Esophagus (tissue), 2 donors: ENCODE data around the gene MTUS2. TPM values are rescaled to one million over a fixed set of nuclear protein-coding genes. Genes with fewer than 3 reads are reported as not detected.

ENCODE experiments used
- H3K27ac ChIP-seq, 2 donors: one replicate each; pipeline ENCODE4 v1.5.1; 2013; ENCODE audit warnings: low read depth in 2 of 2, mild to moderate bottlenecking in 2 of 2, inconsistent platforms in 1 of 2, low read length in 1 of 2, moderate library complexity in 1 of 2
- H3K27me3 ChIP-seq, 2 donors: one replicate each; pipeline ENCODE4 v1.6.1; 2013; ENCODE audit warnings: low read length in 2 of 2, control low read depth in 1 of 2, mild to moderate bottlenecking in 1 of 2; ENCODE audit not compliant: insufficient read depth in 2 of 2, control insufficient read depth in 1 of 2
- H3K36me3 ChIP-seq, 2 donors: one replicate each; pipeline ENCODE4 v1.6.1; 2013; ENCODE audit warnings: low read length in 1 of 2; ENCODE audit not compliant: control insufficient read depth in 2 of 2, insufficient read depth in 2 of 2
- H3K4me1 ChIP-seq, 2 donors: one replicate each; pipeline ENCODE4 v1.6.1; 2013; ENCODE audit warnings: low read length in 1 of 2; ENCODE audit not compliant: control insufficient read depth in 2 of 2, insufficient read depth in 2 of 2
- H3K4me3 ChIP-seq, 2 donors: one replicate each; pipeline ENCODE4 v1.5.1; 2013; ENCODE audit warnings: low read length in 2 of 2, mild to moderate bottlenecking in 2 of 2, low read depth in 1 of 2, moderate library complexity in 1 of 2
- H3K9me3 ChIP-seq, 2 donors: one replicate each; pipeline ENCODE4 v1.6.1; 2013; ENCODE audit warnings: mild to moderate bottlenecking in 2 of 2, low read depth in 1 of 2, low read length in 1 of 2, moderate library complexity in 1 of 2; ENCODE audit not compliant: control insufficient read depth in 2 of 2, insufficient read depth in 1 of 2
- WGBS, 2 donors: extraction: QIAGEN DNeasy Blood & Tissue Kit; methylation state at CpG; one replicate each; pipeline ENCODE4 v1.1.7; 2013; 5-methylcytosine and 5-hydroxymethylcytosine counted together
- polyA plus RNA-seq, 2 donors: library from polyadenylated mRNA; stranded (reverse); fragments of 200-250 nt; gene quantifications; one replicate each; pipeline ENCODE4 v1.2.3, GENCODE V29; 2013
- donor health status: healthy with polysubstance abuse.
- donor health status: Bipolar disorder and iron deficiency.

The MTUS2 gene
- polyA plus RNA-seq, 2 donors = 0.20 to 0.33 TPM

DNA sequence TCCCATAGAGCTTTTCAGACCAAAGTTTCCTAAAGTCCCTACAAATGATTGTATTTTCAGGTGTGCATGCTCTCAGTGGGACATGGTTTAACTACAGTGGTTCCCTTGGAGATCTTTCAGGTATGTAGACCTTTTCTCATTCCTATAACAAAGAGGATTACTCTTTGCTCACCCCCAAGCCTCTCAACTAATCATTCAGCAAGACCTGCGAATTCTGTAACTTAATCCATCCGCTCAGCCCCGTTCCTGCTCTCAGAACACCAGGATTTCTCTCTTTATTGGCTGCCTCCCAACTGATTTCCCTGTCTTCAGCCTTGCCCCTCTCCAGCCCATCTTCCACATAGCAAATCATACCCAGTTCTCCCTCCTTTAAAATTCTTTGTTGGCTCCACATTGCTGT is 253.6 kb downstream of the MTUS2 start:
- Histone ChIP-seq H3K27ac (no peak overlapping the region), H3K9me3 (no peaks in the 10 kb centered on the region), H3K4me1 (no peaks in the 10 kb centered on the region), H3K36me3 (no peaks in the 10 kb centered on the region), H3K4me3 (no peak overlapping the region), H3K27me3 (no peaks in the 10 kb centered on the region)
- WGBS, 2 donors = 44 to 68% methylated on average over 3 of the region's 3 CpGs

DNA sequence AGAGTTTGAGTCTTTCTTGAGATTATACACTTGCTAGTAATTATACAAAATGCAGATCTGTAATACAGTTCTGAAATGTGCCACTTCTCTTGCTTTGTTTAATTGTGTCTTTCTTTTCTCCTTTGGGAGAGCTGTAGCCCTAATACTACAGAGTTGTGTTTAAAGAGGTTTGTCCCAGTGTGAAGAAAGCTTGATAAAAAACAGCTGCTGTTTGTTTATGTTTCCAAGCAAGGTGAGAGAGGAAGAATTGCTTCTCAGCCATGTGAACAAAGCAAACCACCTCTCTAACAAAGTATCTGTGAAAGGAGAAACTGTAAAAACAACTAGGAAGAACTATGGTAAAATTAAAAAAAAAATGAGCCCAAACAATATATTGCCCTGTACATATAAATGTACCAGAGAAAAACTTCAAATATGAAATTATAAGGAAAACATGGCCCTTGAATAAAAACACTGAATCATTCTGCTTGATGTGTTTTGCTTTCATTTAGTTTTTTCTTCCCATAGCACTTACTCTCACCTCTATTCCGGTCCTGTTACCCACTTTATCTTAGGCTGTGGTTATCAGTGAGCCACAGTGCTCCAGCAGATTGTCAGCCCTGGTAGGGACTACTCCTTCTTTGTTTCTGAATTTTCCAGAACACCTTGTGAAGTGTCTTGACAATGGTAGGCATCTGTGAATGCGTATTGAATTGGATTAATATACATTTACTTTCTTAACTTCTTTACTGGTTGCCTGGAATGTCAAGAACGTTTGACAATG is 257.1 kb downstream of the MTUS2 start:
- H3K4me3 ChIP-seq = no peak overlapping the region
- H3K36me3 ChIP-seq = no peaks in the 10 kb centered on the region
- WGBS, 2 donors = 34 to 45% methylated on average over 3 of the region's 3 CpGs
- no peaks in the 10 kb centered on the region for H3K4me1 ChIP-seq
- H3K9me3 ChIP-seq = no peaks in the 10 kb centered on the region
- no peaks in the 10 kb centered on the region for H3K27me3 ChIP-seq
- no peak overlapping the region for H3K27ac ChIP-seq

DNA sequence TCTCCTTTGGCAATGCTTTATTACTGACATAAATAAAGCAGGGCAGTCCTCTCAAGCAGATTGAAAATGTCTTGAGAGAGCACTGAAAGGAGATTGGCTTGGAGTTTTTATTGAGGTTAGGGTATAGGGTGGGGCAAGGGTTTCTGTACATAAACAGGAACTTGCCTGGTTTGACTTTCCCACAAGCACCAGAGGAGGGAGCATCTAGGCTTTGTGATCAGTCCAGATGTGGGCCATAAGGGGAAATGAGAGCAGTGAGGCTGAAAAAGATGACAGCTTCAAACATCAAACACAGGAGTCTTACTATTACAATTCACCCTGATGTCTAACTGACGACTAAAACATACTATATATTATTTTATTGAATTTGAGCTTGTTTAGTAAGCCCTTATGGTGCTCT is 260.9 kb downstream of the MTUS2 start:
- H3K36me3 ChIP-seq = no peaks in the 10 kb centered on the region
- 15 to 24% methylated on average over 1 of the region's 1 CpG for WGBS, 2 donors
- H3K9me3 ChIP-seq = no peaks in the 10 kb centered on the region
- no peaks in the 10 kb centered on the region for H3K27me3 ChIP-seq
- no peak overlapping the region for H3K4me3 ChIP-seq
- no peak overlapping the region for H3K27ac ChIP-seq
- no peaks in the 10 kb centered on the region for H3K4me1 ChIP-seq

DNA sequence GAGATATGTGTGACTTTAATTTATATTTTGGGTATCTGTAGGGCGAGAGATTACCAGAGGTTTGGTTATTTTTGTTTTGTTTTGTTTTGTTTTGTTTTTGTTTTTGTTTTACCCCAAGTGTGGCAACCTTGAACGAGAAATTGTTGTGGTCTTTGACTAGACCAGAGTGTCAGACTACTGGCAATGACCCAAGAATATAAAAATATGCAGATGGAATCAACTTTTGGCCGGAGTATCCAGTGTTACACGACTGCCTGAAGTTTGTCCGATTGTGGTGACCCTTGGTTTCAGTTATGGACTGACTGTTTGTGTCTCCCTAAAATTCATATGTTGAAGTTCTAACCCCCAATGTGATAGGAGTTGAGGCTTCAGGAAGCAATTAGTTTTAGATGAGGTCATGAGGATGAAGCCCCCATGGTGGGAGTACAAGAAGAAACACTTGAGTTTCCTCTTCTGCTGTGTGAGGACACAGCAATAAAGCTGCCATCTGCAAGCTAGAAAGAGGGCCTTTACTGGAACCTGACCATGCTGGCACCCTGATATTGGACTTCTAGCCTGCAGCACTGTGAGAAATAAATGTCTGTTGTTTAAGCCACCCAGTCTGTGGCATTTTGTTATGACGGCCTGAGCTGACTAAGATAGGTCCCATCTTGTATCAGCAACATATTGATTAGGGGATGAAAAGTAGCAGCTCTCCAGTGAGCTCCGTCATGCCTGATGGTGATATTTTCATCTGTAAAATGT is 261.7 kb downstream of the MTUS2 start:
- WGBS, 2 donors = 69 to 77% methylated on average over 7 of the region's 7 CpGs
- H3K27ac ChIP-seq = no peak overlapping the region
- H3K36me3 ChIP-seq = no peaks in the 10 kb centered on the region
- no peak overlapping the region for H3K4me3 ChIP-seq
- no peaks in the 10 kb centered on the region for H3K9me3 ChIP-seq
- no peaks in the 10 kb centered on the region for H3K4me1 ChIP-seq
- no peaks in the 10 kb centered on the region for H3K27me3 ChIP-seq

DNA sequence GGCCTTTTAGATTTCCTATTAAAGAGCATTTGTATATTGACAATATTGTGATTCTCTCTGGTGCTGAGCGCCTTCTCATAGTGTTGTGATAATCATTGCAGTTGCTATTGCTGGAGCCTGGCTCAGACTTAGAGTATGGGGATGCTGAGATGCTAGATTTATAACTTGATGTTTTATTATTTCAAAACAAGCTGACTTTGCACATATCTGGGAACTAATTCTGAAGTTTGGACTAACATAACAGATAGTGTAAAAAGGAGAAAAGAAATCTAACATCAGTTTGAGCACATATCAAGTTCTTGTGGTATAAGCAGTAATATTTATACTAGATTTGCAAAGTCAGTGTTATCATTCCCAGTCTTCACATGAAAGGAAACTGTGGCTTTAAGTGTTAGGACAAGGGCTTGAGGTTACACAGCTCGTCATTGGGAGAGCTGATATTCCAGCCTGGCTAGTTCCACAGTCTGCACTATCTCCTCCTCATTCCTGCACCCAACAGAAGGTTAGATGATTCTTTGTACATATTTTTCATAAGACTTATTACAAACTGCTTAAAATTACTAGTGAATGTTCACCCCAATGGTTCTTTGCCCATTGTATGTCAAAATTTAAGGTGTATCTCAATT is 279.8 kb downstream of the MTUS2 start:
- Histone ChIP-seq H3K27ac (no peak overlapping the region), H3K27me3 (no peaks in the 10 kb centered on the region), H3K36me3 (no peaks in the 10 kb centered on the region), H3K4me3 (no peak overlapping the region), H3K9me3 (peaks cover 0 to 2% of the 10 kb centered on the region in 2 donors), H3K4me1 (no peaks in the 10 kb centered on the region)
- 46 to 55% methylated on average over 2 of the region's 2 CpGs for WGBS, 2 donors

DNA sequence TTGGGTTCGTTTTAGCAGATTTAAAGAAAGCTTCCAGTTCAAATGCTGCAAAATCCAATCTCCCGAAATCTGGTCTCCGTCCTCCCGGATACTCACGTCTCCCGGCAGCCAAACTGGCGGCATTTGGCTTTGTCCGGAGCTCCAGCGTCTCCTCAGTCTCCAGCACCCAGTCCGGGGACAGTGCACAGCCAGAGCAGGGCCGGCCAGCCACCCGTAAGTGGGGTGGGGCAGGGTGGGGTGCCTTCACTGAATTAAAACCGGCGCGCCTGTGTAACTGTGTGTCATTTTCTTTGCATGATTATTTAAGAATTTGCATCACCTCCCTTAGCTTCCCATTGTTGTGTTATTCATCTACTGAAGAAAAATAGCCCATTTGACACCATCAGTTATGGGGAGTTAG is 280.6 kb downstream of the MTUS2 start:
- no peaks in the 10 kb centered on the region for H3K4me1 ChIP-seq
- H3K27ac ChIP-seq = no peak overlapping the region
- H3K9me3 ChIP-seq = peaks cover 0 to 2% of the 10 kb centered on the region in 2 donors
- WGBS, 2 donors = 86 to 90% methylated on average over 15 of the region's 15 CpGs
- H3K36me3 ChIP-seq = no peaks in the 10 kb centered on the region
- no peaks in the 10 kb centered on the region for H3K27me3 ChIP-seq
- no peak overlapping the region for H3K4me3 ChIP-seq

DNA sequence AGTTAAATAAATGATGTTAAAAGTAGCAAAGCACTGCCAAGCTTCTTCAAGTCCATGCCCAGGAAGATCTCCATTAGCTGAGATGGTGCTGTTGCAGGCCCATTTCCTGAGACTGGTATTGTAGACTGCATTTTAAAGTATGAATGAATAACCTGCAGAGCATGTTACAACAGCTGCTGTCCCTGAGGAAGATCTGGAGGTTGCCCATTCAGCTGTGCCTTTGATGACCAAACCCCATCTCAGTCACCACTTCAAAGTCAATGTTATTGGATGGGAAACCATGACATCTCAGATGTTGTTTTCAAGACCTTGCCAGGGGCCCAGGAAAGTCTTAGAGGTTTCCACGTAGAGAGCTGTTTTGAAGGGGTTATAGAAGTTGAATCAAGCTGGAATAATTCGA is 281.3 kb downstream of the MTUS2 start:
- WGBS, 2 donors = 45 to 55% methylated on average over 2 of the region's 2 CpGs
- H3K4me1 ChIP-seq = no peaks in the 10 kb centered on the region
- no peaks in the 10 kb centered on the region for H3K36me3 ChIP-seq

DNA sequence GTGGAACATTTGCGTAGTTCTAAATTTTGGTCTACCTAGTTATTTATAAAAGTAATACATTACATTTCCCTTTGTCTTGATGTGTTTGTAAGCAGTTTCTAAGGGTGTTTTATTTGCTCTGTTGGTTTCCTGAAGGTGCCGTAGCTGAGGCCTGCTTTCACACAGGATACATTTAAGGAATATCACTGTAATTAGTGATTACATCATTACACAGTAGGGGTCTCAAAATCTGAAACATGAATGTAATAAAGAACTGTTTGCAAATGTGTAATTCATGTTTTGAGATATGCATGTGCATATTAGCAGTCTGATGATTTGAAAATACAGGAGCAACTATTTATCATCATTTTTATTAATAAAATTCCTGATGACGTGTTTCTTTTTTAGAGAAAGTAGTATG is 281.8 kb downstream of the MTUS2 start:
- no peaks in the 10 kb centered on the region for H3K27me3 ChIP-seq
- H3K27ac ChIP-seq = no peak overlapping the region
- H3K4me3 ChIP-seq = no peak overlapping the region
- no peaks in the 10 kb centered on the region for H3K36me3 ChIP-seq
- 65 to 72% methylated on average over 3 of the region's 3 CpGs for WGBS, 2 donors
- H3K4me1 ChIP-seq = no peaks in the 10 kb centered on the region
- peaks cover 0 to 2% of the 10 kb centered on the region in 2 donors for H3K9me3 ChIP-seq

More for the DNA sequence above, 281.3 kb downstream of the MTUS2 start:
- Histone ChIP-seq H3K27ac (no peak overlapping the region), H3K27me3 (no peaks in the 10 kb centered on the region), H3K9me3 (peaks cover 0 to 2% of the 10 kb centered on the region in 2 donors), H3K4me3 (no peak overlapping the region)

DNA sequence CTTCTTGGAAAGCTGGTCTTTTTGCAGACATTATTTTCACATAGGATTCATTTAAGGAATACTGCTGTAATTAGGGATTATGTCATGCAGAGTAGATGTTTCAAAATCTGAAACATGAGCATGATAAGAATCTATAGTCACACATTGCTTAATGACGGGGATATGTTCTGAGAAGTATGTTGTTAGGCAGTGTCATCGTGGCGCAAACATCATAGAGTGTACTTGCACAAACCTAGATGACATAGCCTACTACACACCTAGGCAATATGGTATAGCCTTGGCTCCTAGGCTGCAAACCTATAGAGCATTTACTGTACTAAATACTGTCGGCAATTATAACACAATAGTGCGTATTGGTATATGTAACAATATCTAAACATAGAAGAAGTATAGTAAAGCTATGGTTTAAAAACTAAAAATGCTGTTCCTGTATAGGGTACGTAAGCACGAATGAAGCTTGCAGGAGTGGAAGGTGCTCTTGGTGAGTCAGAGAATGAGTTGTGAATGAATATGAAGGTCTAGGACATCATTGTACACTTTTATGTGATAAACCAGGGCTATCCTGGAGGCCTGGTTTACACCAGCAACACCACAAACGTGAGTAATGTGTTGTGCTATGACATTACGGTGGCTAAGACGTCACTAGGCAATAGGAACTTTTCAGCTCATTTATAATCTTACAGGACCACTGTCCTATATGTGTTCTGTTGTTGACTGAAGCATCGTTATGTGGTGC is 283.1 kb downstream of the MTUS2 start:
- H3K4me1 ChIP-seq = no peaks in the 10 kb centered on the region
- H3K4me3 ChIP-seq = no peak overlapping the region
- no peak overlapping the region for H3K27ac ChIP-seq
- H3K36me3 ChIP-seq = no peaks in the 10 kb centered on the region
- H3K9me3 ChIP-seq = peaks cover 0 to 2% of the 10 kb centered on the region in 2 donors
- H3K27me3 ChIP-seq = no peaks in the 10 kb centered on the region
- WGBS, 2 donors = 66 to 69% methylated on average over 11 of the region's 11 CpGs
